LNCAP (cell line): ENCODE measurements around the gene TRABD.

ENCODE experiments used
- TF ChIP-seq, protein P1 (sequence below): fragments of 450-650 bp; IDR thresholded peaks from 2 replicates; pipeline ENCODE4 v1.5.1; 2017; ENCODE audit warnings: mild to moderate bottlenecking

The TRABD gene

DNA sequence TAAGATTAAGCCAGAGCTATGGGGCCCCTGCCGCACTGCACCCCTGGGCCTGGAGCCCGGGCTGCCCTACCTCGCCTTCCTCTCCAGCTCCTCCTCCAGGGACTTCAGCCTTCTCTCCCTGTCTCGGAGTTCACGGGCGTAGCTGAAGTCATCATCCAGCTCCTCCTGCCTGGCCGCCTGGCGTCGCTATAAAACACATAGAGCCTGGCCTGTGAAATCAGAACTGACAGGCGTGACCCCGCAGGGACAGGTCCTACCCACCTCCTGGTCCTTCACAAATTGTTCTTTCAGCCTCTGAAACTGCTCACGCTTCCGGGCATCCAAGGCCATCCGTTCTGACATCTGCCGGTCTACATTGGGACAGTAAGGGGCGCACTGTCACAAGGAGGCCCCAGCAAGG lies 38.4 kb downstream of the TRABD start:
- TF ChIP-seq, protein P1, sequence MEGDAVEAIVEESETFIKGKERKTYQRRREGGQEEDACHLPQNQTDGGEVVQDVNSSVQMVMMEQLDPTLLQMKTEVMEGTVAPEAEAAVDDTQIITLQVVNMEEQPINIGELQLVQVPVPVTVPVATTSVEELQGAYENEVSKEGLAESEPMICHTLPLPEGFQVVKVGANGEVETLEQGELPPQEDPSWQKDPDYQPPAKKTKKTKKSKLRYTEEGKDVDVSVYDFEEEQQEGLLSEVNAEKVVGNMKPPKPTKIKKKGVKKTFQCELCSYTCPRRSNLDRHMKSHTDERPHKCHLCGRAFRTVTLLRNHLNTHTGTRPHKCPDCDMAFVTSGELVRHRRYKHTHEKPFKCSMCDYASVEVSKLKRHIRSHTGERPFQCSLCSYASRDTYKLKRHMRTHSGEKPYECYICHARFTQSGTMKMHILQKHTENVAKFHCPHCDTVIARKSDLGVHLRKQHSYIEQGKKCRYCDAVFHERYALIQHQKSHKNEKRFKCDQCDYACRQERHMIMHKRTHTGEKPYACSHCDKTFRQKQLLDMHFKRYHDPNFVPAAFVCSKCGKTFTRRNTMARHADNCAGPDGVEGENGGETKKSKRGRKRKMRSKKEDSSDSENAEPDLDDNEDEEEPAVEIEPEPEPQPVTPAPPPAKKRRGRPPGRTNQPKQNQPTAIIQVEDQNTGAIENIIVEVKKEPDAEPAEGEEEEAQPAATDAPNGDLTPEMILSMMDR: no peak

DNA sequence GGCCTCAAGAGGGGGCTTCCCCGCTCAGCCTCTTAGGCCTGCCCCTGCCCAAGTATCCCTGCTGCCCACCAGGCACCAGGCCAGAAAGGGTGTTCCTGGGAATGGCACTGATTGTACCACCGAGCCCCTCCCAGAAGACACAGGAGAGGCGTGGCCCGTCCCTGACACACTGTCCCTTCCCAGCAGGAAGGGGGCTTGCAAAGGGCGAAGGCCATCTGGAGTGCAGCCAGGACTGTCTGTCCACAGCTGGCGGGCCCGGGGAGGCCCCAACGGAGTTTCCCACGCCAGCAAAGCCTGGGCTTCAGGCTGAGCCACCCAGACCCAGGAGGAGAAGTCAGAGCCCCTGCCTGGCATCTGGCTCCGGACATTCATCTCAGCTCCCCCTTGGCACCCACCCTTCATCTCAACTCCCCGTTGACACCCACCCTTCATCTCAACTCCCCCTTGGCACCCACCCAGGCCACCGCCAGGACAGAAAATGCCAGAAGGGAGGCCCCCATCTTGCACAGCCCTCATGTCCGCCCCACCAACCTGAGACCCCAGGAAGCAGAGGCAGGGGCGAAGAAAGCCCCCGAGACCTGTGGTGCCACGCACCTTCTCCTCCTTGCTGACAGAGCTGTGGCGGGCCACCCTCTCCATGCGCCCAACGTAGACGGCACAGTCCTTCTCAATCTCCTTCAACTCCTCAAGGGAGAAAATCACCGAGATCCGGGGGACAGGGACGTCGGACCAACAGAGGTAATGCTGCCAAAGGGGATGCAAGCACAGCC lies 39.7 kb downstream of the TRABD start:
- TF ChIP-seq, protein P1: no peak

DNA sequence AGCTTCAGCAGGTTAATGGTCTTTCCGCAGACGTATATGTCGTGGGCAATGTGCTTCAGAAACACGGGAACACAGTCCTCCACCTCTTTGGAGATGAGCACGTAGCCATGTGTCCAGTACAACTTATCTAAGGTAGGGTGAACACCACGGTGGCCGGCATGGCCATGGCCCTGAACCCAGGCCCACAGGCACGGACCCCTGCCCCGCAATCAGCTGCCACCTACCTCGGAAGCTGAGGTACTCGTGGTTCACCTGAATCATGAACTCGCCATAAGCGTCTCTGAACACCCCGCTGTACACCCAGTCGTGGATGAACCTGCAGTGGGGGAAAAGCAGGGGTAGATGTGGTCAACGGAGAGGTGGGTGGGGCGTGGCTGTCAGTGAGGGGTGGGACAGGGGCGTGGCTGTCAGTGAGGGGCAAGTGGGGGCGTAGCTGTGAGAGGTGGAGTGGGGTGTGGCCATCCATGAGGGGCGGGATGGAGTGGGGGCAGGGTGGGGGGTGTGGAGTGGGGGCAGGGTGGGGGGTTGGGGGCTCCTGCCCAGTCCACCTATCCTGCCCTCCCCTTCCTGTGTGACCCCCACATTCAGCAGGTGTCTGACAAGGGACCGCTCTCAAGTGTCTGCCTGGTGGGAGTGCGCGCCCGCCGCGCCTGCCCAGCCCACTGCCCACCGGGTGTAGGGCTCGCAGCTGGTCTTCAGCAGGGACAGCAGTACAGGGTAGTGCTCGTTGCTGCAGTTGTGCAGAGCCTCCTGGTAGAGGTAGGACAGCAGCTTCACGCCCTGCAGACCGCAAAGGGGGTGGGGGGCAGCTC lies 40.6 kb downstream of the TRABD start:
- TF ChIP-seq, protein P1: no peak

DNA sequence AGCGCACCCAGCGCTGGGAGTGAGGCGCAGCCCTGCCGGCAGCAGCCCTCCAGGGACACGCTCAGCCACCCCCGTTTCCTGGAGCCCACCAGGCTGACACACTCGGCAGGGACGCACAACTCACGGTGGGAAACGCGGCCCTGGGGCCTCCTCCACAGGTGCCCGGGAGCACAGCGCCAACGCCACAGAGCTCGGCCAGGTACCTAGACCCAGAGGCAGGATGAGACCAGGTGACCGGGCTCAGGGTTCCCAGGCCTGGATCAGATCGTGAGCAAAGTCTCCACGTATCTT lies 41.1 kb downstream of the TRABD start:
- TF ChIP-seq, protein P1: no peak

DNA sequence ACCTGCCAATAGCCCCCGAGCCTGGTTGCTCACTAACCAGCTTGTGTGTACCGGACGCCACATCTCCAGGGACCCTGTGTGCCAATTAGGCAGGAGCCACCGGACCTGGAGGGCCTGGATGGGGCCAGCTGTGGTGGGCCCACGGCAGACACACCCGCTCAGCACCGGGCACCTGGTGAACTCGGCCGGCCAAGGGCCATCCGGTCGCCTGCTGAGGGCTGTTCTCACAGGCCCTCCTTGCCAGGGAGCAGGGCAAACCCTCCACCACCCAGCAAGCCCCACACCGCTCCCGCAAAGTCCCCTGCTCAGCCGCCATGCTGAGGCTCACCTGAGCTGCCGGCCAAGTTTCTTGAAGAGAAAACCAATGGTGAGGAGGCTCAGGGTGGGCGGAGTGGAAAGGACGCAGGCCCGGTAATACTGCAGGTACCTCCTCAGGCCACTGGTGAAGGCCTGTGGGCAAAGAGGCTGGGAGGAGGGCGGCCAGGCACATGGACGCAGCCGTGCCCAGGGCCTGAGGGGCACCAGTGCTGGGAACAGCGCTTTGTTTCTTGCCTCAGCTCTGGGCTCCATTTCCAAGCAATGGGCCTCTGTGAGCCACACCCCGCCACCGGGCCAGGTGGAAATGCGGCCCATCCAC lies 42.0 kb downstream of the TRABD start:
- TF ChIP-seq, protein P1: no peak

DNA sequence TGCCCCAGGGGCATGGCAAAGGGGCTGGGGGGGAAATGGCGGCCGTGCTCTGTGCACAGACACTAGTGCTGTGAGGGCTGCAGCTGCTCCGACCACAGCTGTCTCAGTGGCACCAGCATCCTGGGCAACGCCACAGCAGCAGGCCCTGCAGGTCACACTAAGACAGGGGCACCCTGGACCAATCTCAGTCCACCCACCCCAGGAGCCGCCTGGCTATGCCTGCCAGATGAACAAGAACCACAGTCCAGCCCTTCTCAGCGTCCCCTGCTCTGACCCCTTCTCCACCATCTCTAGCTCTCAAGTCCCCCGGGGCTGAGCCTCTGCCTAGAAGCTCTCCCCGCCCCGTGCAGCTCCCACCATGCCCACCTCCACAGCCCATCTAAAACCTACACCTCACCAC lies 42.7 kb downstream of the TRABD start:
- TF ChIP-seq, protein P1: no peak

DNA sequence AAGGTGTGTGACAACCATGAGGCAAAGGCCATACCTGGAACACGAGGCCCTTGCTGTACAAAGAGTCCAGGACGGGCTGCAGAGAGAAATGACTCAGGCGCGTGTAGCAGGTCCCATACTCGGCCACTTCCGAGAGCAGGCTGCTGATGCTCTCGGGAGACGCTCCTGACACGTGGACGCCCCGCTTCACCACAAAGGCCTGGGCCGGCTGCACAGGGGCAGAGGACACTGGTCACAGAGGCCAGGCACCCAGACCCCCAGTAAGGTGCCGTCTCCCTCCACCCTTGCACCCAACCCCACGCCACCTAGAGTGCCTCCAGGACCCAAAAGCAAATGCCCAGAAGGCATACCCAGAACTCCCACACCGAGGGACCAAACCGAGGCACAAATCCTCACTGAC lies 43.7 kb downstream of the TRABD start:
- TF ChIP-seq, protein P1: no peak
